Fibroblast of skin of scalp (primary cell): ENCODE measurements around the gene NMT1.
A peak's percentile ranks its signal among the peaks of the same experiment; 100 is the strongest.
"Not testable (repeated sequence)": the region's sequence is repeated elsewhere in the genome, so short reads cannot be mapped to it uniquely, and the experiment has no call there.

Experiments used
- DNase-seq: peaks from one replicate; pipeline ENCODE4 v3.0.0-alpha.2; 2013

Gene NMT1

DNA sequence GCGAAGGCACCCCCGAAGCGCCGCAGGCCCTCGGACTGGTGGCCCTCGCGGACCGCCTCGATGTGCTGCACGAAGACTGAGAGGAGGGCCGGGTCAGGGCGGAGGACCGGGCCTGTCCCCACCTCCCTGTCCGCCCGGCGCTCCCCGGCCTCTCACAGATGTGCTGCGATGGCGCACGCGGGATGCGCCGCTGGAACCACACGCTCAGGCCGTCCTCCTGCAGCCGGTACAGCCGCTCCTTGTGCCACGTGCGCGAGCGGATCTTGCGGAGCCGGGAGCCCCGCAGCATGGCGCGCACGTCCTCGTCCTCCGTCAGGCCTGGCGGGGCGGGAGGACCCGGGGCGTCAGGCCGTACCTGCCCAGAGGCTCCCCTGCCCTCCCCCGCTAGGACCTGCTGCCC, 59.9 kb downstream of the NMT1 start:
- no peak for DNase-seq

DNA sequence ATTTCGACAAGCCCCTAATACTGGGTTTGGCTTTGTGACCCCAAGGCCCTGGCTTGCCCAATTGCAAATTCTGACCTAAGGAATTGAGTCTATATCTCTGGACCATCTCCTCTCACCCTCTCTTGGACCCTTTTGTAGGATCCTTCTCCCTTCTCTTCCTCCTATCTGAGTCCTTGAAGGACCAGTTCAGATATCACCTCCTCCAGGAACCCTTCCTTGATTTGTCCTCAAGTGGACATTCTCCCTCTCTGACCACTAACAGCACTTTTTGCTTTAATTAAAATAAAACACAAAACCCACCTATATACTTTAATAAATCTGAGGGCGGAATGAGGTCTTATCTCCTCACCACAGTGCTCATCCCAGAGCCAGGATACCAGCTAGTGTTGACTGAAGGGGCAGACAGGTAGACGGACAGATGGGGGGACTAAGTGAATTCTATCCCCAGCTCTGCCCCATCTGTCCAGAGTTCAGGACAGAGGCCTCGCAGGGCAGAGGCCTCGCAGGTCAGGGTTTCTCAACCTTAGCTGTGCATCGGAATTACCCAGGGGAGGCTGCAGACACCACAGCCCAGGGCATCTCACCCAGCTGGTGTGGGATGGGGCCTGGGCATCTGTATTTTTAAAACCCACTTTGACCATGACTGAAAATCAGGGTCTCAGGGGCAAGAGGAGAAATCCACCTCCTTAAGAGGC, 62.1 kb downstream of the NMT1 start:
- DNase-seq = no peak

DNA sequence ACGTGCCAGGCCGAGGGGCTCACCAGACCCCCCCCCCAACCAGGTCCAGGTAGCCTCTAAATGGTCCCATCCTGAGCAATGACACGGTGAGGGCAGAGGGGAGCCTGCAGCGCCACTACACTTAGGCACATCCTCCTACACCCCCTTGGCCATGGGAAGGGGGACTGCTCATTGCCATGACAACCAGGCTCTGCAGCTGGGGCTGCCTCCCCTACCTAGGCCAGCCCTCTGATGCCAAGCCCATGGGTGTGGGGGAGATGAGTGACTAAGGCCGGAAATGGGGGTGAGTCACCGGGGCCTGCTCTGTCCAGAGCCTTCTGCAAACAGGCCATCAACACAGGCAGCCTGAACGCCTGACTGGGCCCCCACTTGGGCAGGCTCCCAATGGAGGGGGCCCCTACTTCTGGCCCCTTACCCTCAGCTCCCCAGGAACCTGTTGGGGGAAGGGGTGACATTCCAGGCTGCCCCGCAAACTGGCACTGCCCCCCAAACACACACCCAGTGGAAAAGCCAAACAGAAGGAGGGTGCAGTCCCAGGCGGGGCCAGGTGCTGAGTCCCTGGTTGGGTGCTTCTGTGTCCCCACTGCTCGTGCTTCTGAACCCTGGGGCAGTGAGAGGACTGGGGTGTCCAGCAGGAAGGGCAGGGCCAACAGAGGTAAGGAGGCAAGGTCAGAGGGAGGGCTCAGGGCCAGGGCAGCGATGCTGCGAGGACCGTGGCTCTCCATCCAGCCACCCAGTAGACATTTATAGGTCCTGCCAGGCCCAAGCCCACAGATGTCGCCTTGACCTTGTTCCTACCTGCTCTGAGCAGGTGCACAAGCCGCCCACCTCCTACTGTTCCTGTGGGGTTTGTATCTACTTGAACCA, 63.0 kb downstream of the NMT1 start:
- peak; percentile 85 for DNase-seq

DNA sequence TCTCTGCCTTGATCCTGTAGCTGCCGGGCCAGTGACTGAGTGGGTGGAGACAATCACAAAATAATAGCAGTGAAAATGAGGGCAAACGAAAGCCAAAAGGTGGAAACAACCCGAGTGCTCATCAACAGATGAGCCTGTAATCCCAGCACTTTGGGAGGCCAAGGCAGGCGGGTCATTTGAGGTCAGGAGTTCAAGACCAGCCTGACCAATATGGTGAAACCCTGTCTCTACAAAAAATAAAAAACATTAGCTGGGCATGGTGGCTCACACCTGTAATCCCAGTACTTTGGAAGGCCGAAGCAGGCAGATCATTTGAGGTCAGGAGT, 63.6 kb downstream of the NMT1 start:
- not testable (repeated sequence) for DNase-seq

DNA sequence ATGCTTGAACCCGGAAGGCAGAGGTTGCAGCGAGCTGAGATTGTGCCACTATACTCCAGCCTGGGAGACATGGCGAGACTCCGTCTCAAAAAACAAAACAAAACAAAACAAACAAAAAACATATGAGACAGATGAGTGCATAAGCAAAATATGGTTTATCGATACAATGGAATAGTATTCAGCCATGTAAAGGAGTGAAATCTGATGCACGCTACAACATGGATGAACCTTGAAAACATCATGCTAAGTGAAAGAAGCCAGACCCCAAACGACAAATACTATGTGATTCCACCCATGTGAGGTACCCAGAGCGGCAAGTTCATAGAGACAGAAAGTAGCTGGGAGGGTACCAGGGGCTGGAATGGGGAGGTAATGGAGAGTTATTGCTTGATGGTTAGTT, 64.4 kb downstream of the NMT1 start:
- no peak for DNase-seq

DNA sequence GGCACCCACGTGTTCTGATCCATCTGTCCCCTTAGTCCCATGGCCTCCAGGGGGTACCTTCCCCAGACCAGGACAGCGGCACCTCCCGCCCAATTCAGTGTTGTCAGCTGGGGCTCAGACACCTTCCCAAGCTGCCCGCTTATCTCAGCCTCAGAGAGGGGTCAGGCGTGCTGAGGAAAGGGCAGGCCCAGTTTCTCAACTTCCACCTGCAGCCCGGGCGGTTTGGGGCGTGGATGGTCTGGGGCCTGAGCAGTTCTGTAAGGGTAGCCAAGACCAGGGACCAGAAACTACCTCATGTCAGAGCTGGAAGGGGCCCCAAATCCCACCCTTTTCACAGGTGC, 66.1 kb downstream of the NMT1 start:
- no peak for DNase-seq

DNA sequence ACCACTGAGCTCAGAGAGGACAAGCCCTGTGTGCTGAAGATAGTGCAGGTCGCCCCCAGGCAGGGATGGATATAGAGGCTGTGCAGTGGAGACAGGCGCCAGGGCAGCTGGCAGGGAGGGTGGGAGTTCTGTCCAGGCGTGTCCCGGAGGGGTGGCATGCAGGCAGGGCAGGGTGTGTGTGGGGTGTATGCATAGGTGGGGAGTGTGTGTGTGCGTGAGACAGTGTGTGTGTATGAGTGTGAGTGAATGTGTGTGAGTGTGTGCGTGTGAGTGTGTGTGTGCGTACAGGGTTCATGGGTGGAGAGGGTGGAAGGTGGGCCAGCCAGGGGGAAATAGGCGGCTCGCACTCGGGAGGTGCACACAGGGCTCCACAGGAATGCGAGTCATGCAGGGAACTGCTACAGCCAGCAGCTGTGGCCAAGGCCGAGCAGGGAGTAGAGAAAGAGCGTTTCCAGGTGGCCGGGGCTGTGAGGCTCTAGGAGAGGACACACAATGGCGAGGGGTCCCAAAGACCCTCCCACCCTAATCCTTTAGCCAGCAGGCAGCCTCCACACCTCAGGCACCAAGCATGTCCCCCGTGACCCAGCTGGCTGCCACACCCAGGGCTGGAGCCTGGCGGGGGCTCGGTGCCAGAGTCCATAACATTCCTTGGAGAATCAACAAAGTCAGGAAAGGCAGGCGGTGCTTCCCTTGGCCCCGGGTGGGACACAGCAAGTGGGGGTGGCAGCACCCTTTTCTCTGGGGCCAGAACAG, 66.6 kb downstream of the NMT1 start:
- peak; percentile 41 for DNase-seq

DNA sequence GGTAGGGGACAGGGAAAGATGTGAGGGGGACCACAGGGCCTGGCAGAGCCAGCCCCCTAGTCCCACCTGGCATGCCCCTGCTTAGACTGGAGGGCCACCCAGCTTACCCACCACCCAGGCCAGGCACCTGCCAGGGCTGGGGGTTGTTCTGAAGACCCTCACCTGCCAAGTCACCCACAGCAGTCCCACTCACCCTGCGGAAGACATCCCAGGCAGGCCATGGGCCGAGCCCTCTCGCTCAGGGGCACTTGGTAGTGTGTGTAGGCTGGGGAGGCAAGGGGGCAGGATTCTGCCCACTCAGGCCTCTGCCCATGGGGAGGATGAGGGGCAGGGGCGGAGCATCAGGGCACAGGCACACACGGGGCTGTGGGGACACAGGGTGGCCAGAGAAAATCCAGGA, 67.2 kb downstream of the NMT1 start:
- no peak for DNase-seq

DNA sequence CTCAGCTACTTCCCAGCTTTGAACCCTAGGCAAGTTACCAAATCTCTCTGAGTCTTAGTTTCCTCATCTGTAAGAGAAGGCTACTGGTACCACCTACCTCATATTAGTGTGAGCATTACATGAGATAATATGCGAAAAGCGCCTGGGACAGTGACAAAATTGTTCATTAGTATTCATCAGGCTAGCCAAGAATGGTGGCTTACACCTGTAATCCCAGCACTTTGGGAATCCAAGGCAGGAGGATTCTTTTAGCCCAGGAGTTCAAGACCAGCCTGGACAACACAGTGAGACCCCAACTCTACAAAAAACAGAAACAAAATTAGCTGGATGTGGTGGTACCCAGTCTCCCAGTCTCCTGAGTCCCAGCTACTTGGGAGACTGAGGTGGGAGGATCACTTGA, 67.9 kb downstream of the NMT1 start:
- no peak for DNase-seq

DNA sequence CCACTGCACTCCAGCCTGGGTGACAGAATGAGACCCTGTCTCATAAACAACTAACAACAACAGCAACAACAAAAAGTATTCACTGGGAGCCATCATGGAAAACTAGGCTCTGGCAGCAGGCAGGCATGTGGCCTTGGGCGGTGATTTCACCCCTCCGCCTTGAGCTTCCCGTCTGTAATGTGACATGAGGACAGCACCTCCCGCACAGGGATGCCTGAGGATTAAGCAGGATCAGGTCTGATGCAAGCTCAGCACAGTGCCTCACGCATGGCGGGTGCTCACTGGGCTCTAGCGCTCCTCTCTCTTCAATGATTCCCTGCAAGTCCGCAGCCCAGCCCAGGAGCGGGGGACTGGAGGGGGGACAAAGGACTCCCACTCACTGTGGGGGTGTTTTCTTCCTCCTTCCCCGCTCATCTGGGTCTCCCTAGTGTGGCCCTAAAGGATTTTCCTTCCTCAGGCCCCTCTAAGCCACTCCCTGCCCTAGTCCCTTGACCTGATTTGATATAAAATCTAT, 68.4 kb downstream of the NMT1 start:
- peak; percentile 53 for DNase-seq

DNA sequence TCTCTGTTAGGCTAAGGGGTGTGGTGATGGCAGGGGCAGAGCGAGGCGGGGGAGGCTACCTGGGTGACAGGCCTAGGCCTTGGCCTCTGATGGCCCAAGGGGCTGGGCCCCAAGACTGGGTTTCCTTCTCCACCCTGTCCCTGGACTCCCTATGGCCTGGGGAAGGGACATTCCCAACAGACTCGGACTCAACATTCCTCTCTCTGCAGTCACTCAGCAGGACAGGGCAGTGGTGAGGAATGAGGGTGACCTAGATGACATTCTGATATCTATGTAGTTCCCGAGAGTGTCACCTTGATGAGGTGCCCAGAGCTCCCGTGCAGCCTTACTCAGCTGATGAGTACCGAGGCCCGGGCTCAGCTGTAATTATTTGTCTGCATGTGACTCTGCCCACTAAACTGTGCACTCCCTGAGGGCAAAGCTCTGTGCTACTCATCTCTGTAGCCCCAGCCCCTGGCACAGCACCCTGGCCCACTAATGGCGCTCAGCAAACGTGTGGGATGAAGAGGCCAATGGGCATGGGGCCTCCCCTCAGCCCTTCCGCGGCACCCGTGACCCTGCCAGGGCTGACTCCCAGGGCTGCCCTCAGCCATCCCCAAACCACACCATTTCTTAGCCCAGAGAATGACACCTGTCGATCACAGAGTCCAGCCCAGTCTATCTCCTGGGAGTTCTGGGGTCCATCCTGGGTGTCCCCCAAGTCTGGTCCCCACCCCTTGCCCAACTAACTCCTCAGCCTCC, 69.0 kb downstream of the NMT1 start:
- no peak for DNase-seq

DNA sequence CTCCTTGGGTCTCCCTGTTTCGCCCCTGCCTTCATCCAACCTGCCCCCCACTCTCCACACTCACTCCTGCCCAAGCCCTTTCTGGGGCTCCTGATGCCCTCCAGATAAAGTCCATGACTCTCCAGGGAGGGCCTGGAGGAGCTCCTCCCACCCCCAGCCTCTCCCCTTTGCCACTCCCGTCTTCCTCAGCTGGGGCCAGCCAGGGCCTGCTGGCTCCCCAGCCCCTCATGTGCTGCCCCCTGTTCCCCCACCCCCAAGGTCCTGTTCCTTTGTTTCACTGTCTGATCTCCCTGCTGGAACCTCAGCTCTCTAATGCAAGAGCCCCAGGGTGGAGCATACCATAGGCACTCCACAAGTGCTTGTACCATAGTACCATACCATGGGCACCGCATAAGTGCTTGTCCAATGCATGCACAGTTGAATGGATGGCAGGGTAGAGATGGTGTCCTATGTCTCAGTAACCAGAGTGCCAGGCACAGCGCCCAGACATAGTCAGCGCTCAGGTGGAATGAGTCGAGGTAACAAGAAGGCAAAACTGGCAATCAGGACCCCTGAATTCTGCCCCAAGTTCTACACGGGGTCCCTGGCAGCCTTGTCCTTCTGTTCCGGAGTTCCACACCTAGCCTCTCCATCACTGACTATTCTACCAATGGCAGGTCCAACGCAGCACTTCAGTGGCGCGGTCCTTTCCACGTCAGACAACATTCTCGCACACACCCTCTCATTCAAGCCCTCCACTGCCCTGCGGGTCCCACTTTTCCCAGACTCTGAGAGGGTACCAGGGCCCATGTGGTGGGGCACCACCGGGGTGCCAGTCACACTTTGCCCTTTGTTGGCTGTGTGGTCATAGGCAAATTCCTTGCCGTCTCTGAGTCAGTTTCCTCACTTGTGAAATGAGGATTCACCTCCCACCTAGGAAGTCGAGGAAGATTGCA, 69.8 kb downstream of the NMT1 start:
- DNase-seq = no peak

DNA sequence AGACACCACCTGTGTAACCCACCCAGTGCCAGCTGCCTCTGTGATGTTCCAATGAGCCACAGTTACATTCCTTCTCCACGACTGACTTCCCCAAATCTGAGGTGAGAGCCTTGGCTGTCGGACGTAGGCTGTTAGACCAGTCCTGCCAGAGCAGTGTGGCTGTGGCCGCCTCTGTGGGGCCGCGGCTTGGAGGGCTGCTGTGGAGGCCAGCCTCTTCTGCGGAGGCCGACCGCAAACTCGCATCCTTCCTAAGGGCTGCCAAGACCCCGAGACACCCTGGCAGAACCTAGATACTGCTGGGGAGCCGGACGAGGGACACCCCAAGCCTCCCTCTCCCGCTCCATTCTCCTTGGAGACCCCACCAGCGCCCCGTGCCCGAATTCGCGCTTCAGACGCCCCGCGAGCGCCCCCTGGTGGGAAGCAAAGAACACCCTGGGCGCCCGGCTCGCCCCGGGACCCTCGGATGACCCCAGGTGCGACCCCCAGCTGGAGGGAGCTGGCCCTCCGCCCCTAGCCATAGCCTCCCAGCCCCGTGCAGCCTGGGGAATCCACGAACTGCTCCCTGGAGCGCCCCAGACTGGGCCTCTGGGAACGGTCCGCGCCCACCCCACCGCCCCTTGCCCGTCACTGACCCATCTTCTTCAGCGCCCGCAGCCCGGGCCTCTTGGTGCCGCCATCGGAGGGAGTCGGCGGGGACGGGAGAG, 70.7 kb downstream of the NMT1 start:
- DNase-seq = peak; percentile 40

DNA sequence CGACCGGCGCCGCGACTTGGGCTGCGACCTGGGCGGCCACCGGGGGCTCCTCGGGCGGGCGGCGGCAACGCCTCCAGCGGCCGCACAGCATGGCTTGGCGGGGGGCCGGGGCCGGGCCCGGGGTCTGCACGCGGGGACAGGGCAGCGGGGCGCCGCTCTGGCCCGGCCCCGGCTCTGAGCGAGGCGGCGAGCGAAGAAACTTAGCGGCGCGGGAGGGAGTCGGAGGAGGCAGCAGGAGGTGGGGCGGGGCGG, 71.1 kb downstream of the NMT1 start, which contains the start of gene PLCD3:
TSS of gene PLCD3 (minus strand) at position 196 of the 252 bp plus-strand sequence. CDS start at position 91, 105 bp downstream.
- DNase-seq = no peak

DNA sequence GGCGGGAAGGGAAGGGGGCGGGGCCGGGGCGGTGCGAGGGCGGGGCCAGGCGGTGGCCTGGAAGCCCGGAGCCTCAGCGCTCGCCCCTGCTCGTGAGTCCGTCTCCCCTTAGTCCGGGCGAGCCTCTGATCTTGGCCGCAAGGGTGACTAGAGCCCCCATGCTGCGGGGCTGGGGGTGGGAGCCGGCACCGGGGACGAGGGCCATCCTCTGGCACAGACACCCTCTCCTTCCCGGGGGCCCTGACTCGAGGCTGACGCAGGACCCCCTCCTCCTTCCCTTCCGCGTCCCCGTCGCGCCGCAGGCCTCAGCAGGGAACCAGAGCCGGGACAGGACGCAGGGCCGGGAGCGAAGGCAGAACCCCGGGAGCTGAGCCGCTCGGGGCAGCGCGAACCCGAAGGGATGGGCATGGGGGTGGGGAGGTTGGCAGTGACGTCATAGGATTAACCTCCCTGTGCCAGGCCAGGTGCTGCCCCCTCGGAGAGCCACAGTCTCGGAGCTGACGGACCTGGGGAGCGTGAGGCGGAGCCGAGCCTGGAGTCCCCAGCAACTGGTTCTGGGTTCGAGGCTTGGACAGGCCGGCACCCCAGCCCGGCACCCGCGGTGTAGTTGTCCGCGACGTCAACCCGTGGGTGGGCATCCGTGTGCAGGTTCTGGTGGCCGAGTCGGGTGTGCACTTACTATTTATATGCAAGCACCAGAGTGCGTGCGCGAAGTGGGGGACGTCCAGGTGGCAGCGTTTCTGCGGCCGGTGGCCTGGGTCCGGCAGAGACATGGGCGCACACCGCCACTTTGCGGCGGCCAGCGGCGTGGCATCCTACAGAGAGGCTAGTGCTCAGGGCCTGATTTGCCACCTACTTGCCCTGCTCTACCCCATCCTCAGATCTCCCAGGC, 71.7 kb downstream of the NMT1 start:
- peak; percentile 80 for DNase-seq

DNA sequence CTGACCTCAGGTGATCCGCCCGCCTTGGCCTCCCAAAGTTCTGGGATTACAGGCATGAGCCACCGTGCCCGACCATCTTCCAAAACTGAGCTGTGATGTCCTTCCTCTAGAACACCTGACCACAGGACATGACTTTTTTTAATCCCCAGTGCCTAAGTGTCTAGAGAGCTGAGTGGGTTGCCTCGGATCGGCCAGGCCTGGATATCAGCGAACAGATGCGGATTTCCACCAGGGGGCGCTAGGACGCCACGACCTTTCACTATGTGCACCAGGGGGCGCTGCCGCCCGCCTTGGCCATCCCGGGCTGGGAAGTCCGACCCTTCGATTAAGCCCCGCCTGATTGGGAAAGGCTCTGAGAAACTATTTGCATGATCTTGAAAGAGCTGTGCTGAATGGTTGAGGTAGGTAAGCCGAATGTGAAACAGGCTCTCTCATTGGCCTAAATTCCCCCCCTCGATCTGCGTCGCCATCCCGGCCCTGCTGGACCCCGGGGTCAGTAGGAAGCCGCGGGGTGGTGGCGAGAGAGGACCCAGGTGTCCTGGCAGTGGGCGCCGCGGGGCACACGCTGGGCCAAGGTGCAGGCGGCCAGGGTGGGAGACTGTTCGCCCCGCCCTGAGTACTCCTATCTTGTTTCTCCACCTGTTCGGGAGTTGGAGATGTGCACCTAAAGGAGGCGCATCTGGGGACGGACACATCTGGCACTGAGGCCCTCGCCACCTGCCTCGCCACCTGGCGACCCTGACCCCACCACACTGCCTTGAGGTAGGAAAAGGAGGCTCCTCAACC, 74.3 kb downstream of the NMT1 start, which contains the start of gene ACBD4:
TSS of gene ACBD4 (plus strand) at position 496 of the 786 bp plus-strand sequence. CDS start 458 bp downstream, outside the sequence.
- peak; percentile 97 for DNase-seq

DNA sequence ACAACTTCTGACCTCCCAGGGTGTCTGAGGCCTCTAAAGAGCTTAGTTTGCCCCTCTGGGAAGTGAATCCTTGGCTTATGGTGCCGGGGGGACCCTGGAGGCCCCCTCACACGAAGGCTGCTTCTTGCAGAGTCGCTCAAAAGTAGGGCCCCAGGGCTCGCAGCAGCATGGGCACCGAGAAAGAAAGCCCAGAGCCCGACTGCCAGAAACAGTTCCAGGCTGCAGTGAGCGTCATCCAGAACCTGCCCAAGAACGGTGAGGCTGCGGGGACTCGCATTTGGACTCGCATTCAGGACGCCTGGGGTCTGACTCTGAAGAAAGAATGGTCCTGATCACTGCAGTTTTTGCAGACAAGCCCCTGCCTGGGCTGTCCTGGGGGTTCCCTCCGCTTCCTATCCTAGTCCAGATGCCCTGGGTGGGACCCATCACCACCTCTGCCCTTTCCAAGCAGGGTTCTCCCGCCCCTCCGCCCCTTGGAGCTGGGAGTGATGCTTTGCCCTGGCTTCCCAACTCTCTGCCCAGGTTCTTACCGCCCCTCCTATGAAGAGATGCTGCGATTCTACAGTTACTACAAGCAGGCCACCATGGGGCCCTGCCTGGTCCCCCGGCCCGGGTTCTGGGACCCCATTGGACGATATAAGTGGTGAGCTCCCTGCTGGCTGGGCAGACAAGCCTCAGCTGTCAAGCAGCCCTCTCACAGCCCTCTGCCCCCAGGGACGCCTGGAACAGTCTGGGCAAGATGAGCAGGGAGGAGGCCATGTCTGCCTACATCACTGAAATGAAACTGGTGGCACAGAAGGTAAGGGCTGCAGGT, 75.1 kb downstream of the NMT1 start:
- no peak for DNase-seq
